NOMO-1 (cell line): Measurements from ENCODE around the gene GPR62.
"Not testable (repeated sequence)": the region's sequence is repeated elsewhere in the genome, so short reads cannot be mapped to it uniquely, and the experiment has no call there.

ENCODE experiments used
- DNase-seq, 2 experiments: peaks; one replicate each; lab custom pipeline; 2025; ENCODE audit not compliant: unreplicated experiment in 2 of 2; lab: John Stamatoyannopoulos, UW

GPR62 gene

GRCh38 chr3:51955175-51955892, at the start of gene GPR62:
Gene GPR62 (plus strand): TSS chr3:51955381. CDS start chr3:51955653, 272 bp downstream.
- no peak for DNase-seq

GRCh38 chr3:51908026-51908425, 47.2 kb upstream of the GPR62 start:
- no peak for DNase-seq

GRCh38 chr3:51916418-51916817, 38.8 kb upstream of the GPR62 start:
- no peak for DNase-seq

- no peak for DNase-seq
These were observed 34.1 kb upstream of the GPR62 start for GRCh38 chr3:51921081-51921578.

- DNase-seq, result no peak
These were observed 27.9 kb upstream of the GPR62 start for GRCh38 chr3:51927061-51927977.

- DNase-seq, result no peak
These were observed 26.7 kb upstream of the GPR62 start for GRCh38 chr3:51928438-51928837.

GRCh38 chr3:51928981-51929380, 26.2 kb upstream of the GPR62 start:
- not testable (repeated sequence) for DNase-seq

- peak in 1 of 2 experiments; percentile 14 for DNase-seq
These were observed 25.7 kb upstream of the GPR62 start for GRCh38 chr3:51929420-51930003.

GRCh38 chr3:51930439-51930838, 24.7 kb upstream of the GPR62 start:
- DNase-seq, result no peak

GRCh38 chr3:51931756-51932155, 23.4 kb upstream of the GPR62 start:
- DNase-seq, result no peak

GRCh38 chr3:51932471-51933370, 22.5 kb upstream of the GPR62 start:
- DNase-seq, result no peak

- DNase-seq, result no peak
These were observed 21.6 kb upstream of the GPR62 start for GRCh38 chr3:51933471-51934138.

GRCh38 chr3:51934139-51934850, 20.9 kb upstream of the GPR62 start:
- DNase-seq, result no peak

GRCh38 chr3:51934991-51935885, 19.9 kb upstream of the GPR62 start:
- no peak for DNase-seq

- no peak for DNase-seq
These were observed 19.1 kb upstream of the GPR62 start for GRCh38 chr3:51935886-51936755.

- no peak for DNase-seq
These were observed 18.2 kb upstream of the GPR62 start for GRCh38 chr3:51937014-51937413.
